ENCODE data around the gene HOXB6.

Gene HOXB6

DNA sequence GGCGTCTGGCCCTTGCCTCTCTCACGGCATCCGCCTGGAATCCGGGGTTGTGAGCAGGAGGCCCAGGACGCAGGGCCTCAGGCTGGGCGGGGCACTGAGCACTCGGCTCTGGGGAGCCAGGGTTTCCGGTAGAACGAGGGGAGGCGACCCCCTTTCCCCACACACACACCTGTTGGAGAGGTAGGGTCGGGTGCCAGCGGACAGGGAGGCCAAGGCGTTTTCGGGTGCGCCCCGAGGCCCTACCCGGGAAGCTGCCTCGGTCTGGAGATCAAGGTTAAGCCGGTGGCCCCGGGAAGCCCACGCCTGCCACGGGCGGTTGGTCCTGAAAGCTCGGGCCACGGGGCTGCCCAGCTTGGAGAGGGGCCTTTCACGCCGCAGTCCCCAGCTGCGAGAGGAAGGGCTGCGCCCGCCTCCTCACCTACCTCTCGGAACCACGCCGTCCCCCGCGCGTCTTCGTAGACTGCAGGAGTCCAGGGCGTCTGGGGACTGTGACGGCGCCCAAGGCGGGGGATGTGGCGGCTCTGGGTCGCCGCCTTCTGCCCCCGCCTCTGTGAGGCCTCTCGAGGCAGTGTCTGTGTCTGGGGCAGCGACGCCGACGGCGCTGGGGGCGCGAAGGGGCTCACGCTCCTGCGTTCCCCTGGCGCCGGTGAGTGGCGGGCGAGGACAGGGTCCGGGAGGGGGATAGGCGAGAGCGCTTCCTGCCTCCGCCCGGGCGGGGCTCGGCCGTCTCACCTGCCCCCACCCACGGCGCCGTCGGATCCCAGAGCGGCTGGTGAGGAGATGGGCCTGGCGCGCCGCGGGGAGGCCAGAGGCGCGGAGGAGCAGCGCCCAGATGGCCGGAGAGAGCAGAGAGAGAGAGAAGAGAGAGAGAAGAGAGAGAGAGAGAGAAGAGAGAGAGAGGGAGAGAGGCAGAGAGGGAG, 41.7 kb upstream of the HOXB6 start (continued):
- TF ChIP-seq, protein P1, sequence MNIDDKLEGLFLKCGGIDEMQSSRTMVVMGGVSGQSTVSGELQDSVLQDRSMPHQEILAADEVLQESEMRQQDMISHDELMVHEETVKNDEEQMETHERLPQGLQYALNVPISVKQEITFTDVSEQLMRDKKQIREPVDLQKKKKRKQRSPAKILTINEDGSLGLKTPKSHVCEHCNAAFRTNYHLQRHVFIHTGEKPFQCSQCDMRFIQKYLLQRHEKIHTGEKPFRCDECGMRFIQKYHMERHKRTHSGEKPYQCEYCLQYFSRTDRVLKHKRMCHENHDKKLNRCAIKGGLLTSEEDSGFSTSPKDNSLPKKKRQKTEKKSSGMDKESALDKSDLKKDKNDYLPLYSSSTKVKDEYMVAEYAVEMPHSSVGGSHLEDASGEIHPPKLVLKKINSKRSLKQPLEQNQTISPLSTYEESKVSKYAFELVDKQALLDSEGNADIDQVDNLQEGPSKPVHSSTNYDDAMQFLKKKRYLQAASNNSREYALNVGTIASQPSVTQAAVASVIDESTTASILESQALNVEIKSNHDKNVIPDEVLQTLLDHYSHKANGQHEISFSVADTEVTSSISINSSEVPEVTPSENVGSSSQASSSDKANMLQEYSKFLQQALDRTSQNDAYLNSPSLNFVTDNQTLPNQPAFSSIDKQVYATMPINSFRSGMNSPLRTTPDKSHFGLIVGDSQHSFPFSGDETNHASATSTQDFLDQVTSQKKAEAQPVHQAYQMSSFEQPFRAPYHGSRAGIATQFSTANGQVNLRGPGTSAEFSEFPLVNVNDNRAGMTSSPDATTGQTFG (tag by site-specific recombination; IDR thresholded peaks at IDR 0.05; ENCODE audit: borderline replicate concordance) = no peak
- no peak for TF ChIP-seq OSR2 (tag by site-specific recombination; IDR thresholded peaks at IDR 0.05)
- no peak for TF ChIP-seq ZBTB21 (tag by site-specific recombination; IDR thresholded peaks at IDR 0.05)
- no peak for TF ChIP-seq SETDB1 (IDR thresholded peaks at IDR 0.05; ENCODE audit: insufficient read length, low read length)
- TF ChIP-seq, protein P2, sequence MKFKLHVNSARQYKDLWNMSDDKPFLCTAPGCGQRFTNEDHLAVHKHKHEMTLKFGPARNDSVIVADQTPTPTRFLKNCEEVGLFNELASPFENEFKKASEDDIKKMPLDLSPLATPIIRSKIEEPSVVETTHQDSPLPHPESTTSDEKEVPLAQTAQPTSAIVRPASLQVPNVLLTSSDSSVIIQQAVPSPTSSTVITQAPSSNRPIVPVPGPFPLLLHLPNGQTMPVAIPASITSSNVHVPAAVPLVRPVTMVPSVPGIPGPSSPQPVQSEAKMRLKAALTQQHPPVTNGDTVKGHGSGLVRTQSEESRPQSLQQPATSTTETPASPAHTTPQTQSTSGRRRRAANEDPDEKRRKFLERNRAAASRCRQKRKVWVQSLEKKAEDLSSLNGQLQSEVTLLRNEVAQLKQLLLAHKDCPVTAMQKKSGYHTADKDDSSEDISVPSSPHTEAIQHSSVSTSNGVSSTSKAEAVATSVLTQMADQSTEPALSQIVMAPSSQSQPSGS (tag by site-specific recombination; IDR thresholded peaks at IDR 0.05; ENCODE audit: low read depth) = no peak
- TF ChIP-seq, protein P3, sequence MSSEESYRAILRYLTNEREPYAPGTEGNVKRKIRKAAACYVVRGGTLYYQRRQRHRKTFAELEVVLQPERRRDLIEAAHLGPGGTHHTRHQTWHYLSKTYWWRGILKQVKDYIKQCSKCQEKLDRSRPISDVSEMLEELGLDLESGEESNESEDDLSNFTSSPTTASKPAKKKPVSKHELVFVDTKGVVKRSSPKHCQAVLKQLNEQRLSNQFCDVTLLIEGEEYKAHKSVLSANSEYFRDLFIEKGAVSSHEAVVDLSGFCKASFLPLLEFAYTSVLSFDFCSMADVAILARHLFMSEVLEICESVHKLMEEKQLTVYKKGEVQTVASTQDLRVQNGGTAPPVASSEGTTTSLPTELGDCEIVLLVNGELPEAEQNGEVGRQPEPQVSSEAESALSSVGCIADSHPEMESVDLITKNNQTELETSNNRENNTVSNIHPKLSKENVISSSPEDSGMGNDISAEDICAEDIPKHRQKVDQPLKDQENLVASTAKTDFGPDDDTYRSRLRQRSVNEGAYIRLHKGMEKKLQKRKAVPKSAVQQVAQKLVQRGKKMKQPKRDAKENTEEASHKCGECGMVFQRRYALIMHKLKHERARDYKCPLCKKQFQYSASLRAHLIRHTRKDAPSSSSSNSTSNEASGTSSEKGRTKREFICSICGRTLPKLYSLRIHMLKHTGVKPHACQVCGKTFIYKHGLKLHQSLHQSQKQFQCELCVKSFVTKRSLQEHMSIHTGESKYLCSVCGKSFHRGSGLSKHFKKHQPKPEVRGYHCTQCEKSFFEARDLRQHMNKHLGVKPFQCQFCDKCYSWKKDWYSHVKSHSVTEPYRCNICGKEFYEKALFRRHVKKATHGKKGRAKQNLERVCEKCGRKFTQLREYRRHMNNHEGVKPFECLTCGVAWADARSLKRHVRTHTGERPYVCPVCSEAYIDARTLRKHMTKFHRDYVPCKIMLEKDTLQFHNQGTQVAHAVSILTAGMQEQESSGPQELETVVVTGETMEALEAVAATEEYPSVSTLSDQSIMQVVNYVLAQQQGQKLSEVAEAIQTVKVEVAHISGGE (tag by site-specific recombination; conservative IDR thresholded peaks at IDR 0.05; ENCODE audit: low read depth) = peak; percentile 50; the same call in 1 of the 2 replicates
- TF ChIP-seq, protein P4, sequence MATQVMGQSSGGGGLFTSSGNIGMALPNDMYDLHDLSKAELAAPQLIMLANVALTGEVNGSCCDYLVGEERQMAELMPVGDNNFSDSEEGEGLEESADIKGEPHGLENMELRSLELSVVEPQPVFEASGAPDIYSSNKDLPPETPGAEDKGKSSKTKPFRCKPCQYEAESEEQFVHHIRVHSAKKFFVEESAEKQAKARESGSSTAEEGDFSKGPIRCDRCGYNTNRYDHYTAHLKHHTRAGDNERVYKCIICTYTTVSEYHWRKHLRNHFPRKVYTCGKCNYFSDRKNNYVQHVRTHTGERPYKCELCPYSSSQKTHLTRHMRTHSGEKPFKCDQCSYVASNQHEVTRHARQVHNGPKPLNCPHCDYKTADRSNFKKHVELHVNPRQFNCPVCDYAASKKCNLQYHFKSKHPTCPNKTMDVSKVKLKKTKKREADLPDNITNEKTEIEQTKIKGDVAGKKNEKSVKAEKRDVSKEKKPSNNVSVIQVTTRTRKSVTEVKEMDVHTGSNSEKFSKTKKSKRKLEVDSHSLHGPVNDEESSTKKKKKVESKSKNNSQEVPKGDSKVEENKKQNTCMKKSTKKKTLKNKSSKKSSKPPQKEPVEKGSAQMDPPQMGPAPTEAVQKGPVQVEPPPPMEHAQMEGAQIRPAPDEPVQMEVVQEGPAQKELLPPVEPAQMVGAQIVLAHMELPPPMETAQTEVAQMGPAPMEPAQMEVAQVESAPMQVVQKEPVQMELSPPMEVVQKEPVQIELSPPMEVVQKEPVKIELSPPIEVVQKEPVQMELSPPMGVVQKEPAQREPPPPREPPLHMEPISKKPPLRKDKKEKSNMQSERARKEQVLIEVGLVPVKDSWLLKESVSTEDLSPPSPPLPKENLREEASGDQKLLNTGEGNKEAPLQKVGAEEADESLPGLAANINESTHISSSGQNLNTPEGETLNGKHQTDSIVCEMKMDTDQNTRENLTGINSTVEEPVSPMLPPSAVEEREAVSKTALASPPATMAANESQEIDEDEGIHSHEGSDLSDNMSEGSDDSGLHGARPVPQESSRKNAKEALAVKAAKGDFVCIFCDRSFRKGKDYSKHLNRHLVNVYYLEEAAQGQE (tag by site-specific recombination; IDR thresholded peaks at IDR 0.05) = no peak; the same call in 1 of the 2 replicates
- no peak for TF ChIP-seq HOXC10 (CRISPR knock-in tag; IDR thresholded peaks at IDR 0.05)
- TF ChIP-seq, protein P5, sequence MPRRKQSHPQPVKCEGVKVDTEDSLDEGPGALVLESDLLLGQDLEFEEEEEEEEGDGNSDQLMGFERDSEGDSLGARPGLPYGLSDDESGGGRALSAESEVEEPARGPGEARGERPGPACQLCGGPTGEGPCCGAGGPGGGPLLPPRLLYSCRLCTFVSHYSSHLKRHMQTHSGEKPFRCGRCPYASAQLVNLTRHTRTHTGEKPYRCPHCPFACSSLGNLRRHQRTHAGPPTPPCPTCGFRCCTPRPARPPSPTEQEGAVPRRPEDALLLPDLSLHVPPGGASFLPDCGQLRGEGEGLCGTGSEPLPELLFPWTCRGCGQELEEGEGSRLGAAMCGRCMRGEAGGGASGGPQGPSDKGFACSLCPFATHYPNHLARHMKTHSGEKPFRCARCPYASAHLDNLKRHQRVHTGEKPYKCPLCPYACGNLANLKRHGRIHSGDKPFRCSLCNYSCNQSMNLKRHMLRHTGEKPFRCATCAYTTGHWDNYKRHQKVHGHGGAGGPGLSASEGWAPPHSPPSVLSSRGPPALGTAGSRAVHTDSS (tag by site-specific recombination; IDR thresholded peaks at IDR 0.05) = peak; percentile 8; the same call in 1 of the 2 replicates
- TF ChIP-seq, protein P6, sequence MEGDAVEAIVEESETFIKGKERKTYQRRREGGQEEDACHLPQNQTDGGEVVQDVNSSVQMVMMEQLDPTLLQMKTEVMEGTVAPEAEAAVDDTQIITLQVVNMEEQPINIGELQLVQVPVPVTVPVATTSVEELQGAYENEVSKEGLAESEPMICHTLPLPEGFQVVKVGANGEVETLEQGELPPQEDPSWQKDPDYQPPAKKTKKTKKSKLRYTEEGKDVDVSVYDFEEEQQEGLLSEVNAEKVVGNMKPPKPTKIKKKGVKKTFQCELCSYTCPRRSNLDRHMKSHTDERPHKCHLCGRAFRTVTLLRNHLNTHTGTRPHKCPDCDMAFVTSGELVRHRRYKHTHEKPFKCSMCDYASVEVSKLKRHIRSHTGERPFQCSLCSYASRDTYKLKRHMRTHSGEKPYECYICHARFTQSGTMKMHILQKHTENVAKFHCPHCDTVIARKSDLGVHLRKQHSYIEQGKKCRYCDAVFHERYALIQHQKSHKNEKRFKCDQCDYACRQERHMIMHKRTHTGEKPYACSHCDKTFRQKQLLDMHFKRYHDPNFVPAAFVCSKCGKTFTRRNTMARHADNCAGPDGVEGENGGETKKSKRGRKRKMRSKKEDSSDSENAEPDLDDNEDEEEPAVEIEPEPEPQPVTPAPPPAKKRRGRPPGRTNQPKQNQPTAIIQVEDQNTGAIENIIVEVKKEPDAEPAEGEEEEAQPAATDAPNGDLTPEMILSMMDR (tag by site-specific recombination; IDR thresholded peaks at IDR 0.05) = peak; percentile 9; the same call in 1 of the 2 replicates
- 0 out of 2 replicates have a peak, but pooled peaks have one; percentile 32 for TF ChIP-seq ZNF121 (tag by site-specific recombination; IDR thresholded peaks at IDR 0.05)
- no peak for TF ChIP-seq ZNF184 (tag by site-specific recombination; IDR thresholded peaks at IDR 0.05)
- TF ChIP-seq ZNF2 (tag by site-specific recombination; IDR thresholded peaks at IDR 0.05) = no peak
- TF ChIP-seq, protein P7, sequence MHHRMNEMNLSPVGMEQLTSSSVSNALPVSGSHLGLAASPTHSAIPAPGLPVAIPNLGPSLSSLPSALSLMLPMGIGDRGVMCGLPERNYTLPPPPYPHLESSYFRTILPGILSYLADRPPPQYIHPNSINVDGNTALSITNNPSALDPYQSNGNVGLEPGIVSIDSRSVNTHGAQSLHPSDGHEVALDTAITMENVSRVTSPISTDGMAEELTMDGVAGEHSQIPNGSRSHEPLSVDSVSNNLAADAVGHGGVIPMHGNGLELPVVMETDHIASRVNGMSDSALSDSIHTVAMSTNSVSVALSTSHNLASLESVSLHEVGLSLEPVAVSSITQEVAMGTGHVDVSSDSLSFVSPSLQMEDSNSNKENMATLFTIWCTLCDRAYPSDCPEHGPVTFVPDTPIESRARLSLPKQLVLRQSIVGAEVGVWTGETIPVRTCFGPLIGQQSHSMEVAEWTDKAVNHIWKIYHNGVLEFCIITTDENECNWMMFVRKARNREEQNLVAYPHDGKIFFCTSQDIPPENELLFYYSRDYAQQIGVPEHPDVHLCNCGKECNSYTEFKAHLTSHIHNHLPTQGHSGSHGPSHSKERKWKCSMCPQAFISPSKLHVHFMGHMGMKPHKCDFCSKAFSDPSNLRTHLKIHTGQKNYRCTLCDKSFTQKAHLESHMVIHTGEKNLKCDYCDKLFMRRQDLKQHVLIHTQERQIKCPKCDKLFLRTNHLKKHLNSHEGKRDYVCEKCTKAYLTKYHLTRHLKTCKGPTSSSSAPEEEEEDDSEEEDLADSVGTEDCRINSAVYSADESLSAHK (tag by site-specific recombination; IDR thresholded peaks at IDR 0.05) = peak; percentile 15; the same call in 1 of the 2 replicates
- 0 out of 2 replicates have a peak, but pooled peaks have one; percentile 1 for TF ChIP-seq YY1 (tag by site-specific recombination; IDR thresholded peaks at IDR 0.05)
- TF ChIP-seq BCL11A (tag by site-specific recombination; IDR thresholded peaks at IDR 0.05; ENCODE audit: low read depth) = no peak
- no peak for TF ChIP-seq ZNF530 (tag by site-specific recombination; IDR thresholded peaks at IDR 0.05; ENCODE audit: low read depth)
- TF ChIP-seq, protein P8, sequence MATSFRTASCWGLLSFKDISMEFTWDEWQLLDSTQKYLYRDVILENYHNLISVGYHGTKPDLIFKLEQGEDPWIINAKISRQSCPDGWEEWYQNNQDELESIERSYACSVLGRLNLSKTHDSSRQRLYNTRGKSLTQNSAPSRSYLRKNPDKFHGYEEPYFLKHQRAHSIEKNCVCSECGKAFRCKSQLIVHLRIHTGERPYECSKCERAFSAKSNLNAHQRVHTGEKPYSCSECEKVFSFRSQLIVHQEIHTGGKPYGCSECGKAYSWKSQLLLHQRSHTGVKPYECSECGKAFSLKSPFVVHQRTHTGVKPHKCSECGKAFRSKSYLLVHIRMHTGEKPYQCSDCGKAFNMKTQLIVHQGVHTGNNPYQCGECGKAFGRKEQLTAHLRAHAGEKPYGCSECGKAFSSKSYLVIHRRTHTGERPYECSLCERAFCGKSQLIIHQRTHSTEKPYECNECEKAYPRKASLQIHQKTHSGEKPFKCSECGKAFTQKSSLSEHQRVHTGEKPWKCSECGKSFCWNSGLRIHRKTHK (tag by site-specific recombination; IDR thresholded peaks at IDR 0.05) = no peak
